ENCODE data around the gene TTC9. TPM values are rescaled to one million over a fixed set of nuclear protein-coding genes. Genes with fewer than 3 reads are reported as not detected.

The TTC9 gene
- total RNA-seq, 1 donor from 2014 or later, result 14.9 TPM

GRCh38 chr14:70645892-70646291 lies 4.2 kb downstream of the TTC9 start:
- H3K9me3 Mint-ChIP-seq, result no peaks in the 10 kb centered on the region
- H3K36me3 Mint-ChIP-seq, result no peaks in the 10 kb centered on the region
- H3K27ac Mint-ChIP-seq, result peak overlapping the region; percentile 12

GRCh38 chr14:70646705-70647104 lies 5.0 kb downstream of the TTC9 start:
- no peak for DNase-seq (ENCODE audit: extremely low spot score, unreplicated experiment)
- Mint-ChIP-seq H3K27ac (peak overlapping the region; percentile 21), H3K4me1 (ENCODE audit: unreplicated experiment) (peaks cover 13% of the 10 kb centered on the region), H3K9me3 (no peaks in the 10 kb centered on the region), H3K27me3 (peaks cover 16% of the 10 kb centered on the region), H3K4me3 (peak overlapping the region; percentile 74), H3K36me3 (no peaks in the 10 kb centered on the region)
- TF ChIP-seq, protein P1, sequence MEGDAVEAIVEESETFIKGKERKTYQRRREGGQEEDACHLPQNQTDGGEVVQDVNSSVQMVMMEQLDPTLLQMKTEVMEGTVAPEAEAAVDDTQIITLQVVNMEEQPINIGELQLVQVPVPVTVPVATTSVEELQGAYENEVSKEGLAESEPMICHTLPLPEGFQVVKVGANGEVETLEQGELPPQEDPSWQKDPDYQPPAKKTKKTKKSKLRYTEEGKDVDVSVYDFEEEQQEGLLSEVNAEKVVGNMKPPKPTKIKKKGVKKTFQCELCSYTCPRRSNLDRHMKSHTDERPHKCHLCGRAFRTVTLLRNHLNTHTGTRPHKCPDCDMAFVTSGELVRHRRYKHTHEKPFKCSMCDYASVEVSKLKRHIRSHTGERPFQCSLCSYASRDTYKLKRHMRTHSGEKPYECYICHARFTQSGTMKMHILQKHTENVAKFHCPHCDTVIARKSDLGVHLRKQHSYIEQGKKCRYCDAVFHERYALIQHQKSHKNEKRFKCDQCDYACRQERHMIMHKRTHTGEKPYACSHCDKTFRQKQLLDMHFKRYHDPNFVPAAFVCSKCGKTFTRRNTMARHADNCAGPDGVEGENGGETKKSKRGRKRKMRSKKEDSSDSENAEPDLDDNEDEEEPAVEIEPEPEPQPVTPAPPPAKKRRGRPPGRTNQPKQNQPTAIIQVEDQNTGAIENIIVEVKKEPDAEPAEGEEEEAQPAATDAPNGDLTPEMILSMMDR (conservative IDR thresholded peaks at IDR 0.05), result no peak

More at GRCh38 chr14:70645892-70646291, 4.2 kb downstream of the TTC9 start:
- Mint-ChIP-seq H3K4me3 (no peak overlapping the region), H3K27me3 (peaks cover 21% of the 10 kb centered on the region), H3K4me1 (ENCODE audit: unreplicated experiment) (peaks cover 18% of the 10 kb centered on the region)
- DNase-seq (ENCODE audit: extremely low spot score, unreplicated experiment), result no peak
- TF ChIP-seq, protein P1 (conservative IDR thresholded peaks at IDR 0.05), result no peak

GRCh38 chr14:70648346-70648745 lies 6.6 kb downstream of the TTC9 start:
- Mint-ChIP-seq H3K27me3 (peaks cover 6% of the 10 kb centered on the region), H3K36me3 (peaks cover 6% of the 10 kb centered on the region), H3K4me3 (no peak overlapping the region), H3K4me1 (ENCODE audit: unreplicated experiment) (peaks cover 5% of the 10 kb centered on the region), H3K27ac (no peak overlapping the region), H3K9me3 (no peaks in the 10 kb centered on the region)
- TF ChIP-seq, protein P1 (conservative IDR thresholded peaks at IDR 0.05), result no peak
- DNase-seq (ENCODE audit: extremely low spot score, unreplicated experiment), result no peak

- Mint-ChIP-seq H3K27ac (peak overlapping the region; percentile 22), H3K4me3 (no peak overlapping the region), H3K9me3 (no peaks in the 10 kb centered on the region), H3K4me1 (ENCODE audit: unreplicated experiment) (no peaks in the 10 kb centered on the region), H3K36me3 (peaks cover 6% of the 10 kb centered on the region), H3K27me3 (no peaks in the 10 kb centered on the region)
- no peak for DNase-seq (ENCODE audit: extremely low spot score, unreplicated experiment)
- TF ChIP-seq, protein P1 (conservative IDR thresholded peaks at IDR 0.05), result no peak
Measured at GRCh38 chr14:70649803-70650202, 8.1 kb downstream of the TTC9 start.

GRCh38 chr14:70651522-70651921 lies 9.8 kb downstream of the TTC9 start:
- Mint-ChIP-seq H3K27ac (no peak overlapping the region), H3K4me1 (ENCODE audit: unreplicated experiment) (peaks cover 6% of the 10 kb centered on the region), H3K36me3 (peaks cover 16% of the 10 kb centered on the region), H3K9me3 (no peaks in the 10 kb centered on the region), H3K4me3 (no peak overlapping the region), H3K27me3 (no peaks in the 10 kb centered on the region)
- TF ChIP-seq, protein P1 (conservative IDR thresholded peaks at IDR 0.05), result no peak
- DNase-seq (ENCODE audit: extremely low spot score, unreplicated experiment), result no peak

DNA sequence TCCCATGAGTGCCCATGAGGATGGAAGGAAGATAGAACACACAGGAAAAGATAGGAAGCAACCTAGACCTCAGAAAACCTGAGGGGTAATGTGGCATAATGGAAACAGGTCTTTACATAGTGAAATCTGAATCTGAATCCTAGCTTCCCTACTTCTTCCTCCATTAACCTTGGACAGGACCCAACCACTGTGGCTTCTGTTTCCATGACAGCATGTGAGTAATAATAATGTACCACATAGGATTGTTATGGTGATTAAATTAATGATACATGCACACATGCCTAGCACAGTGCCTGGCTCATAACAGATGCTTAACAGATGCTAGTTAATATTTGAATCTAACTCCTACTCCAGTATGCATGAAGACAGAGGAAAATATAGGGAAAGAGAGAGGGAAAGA lies 11.2 kb downstream of the TTC9 start:
- Mint-ChIP-seq H3K27ac (no peak overlapping the region), H3K4me1 (ENCODE audit: unreplicated experiment) (peaks cover 6% of the 10 kb centered on the region), H3K9me3 (no peaks in the 10 kb centered on the region), H3K4me3 (no peak overlapping the region), H3K36me3 (peaks cover 16% of the 10 kb centered on the region), H3K27me3 (no peaks in the 10 kb centered on the region)
- TF ChIP-seq, protein P1 (conservative IDR thresholded peaks at IDR 0.05), result no peak
- DNase-seq (ENCODE audit: extremely low spot score, unreplicated experiment), result no peak
